AG04449 (cell line): ENCODE measurements around the gene PRRC2A.

Experiments
- CTCF ChIA-PET: fragments of 350-600 bp; formaldehyde crosslinking; extraction: SDS; loops from one replicate; lab custom pipeline; 2021; ENCODE audit warnings: antibody characterized with exemption; lab: Yijun Ruan, JAX
- POLR2A ChIA-PET: fragments of 400-600, 350-600 bp; formaldehyde crosslinking; extraction: SDS; loops from one replicate; lab custom pipeline; 2020; ENCODE audit warnings: antibody characterized with exemption, inconsistent platforms; lab: Yijun Ruan, JAX
- DNase-seq: peaks from one replicate; pipeline ENCODE4 v3.0.0-alpha.2; 2010; ENCODE audit warnings: low read depth, low spot score
- H3K4me3 ChIP-seq: 2 replicates; pipeline ENCODE4 v1.5.1; 2011; ENCODE audit warnings: low read depth, mild to moderate bottlenecking, control low read depth, low read length
- TF ChIP-seq, protein P1 (sequence below): IDR thresholded peaks from one replicate; pipeline ENCODE4 v1.5.1; 2011; ENCODE audit warnings: mild to moderate bottlenecking, moderate library complexity, low read length, control low read depth, inconsistent platforms; ENCODE audit not compliant: insufficient read depth; ENCODE audit errors: missing control alignments

Gene PRRC2A

GRCh38 chr6:31676322-31676903, 55.9 kb downstream of the PRRC2A start:
- CTCF ChIA-PET = interaction anchor here (1.1 kb wide), 1 partner anchor 276 kb away, joined by 5 read pairs; no protein-coding TSS in a partner anchor
- no peak overlapping the region for H3K4me3 ChIP-seq
- TF ChIP-seq, protein P1, sequence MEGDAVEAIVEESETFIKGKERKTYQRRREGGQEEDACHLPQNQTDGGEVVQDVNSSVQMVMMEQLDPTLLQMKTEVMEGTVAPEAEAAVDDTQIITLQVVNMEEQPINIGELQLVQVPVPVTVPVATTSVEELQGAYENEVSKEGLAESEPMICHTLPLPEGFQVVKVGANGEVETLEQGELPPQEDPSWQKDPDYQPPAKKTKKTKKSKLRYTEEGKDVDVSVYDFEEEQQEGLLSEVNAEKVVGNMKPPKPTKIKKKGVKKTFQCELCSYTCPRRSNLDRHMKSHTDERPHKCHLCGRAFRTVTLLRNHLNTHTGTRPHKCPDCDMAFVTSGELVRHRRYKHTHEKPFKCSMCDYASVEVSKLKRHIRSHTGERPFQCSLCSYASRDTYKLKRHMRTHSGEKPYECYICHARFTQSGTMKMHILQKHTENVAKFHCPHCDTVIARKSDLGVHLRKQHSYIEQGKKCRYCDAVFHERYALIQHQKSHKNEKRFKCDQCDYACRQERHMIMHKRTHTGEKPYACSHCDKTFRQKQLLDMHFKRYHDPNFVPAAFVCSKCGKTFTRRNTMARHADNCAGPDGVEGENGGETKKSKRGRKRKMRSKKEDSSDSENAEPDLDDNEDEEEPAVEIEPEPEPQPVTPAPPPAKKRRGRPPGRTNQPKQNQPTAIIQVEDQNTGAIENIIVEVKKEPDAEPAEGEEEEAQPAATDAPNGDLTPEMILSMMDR = no peak
- no peak for DNase-seq
- POLR2A ChIA-PET = no interaction called here

DNA sequence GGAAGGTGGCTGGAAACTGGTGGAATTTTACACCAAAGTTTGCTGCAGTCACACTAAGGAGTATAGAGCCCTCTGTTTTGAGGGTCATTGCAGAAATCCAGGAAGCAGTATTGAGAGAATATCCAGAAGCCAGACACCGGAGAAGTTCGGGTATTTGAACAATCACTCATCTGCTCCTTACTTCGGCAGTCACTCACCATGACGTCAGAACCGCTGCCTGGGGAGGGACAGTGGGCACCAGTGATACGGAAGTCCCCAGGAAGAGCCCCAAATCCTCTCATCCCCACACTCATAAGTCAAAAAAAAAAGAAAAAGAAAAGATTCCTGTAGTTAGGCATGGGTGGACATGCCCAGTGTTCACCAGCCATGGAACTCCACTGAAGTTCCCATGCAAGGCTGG, 56.4 kb downstream of the PRRC2A start:
- ChIA-PET POLR2A (no interaction called here), CTCF (interaction anchor here (0.9 to 4.9 kb wide), 4 partner anchors 93 to 275 kb away, joined by 3 to 60 read pairs (median 12); no protein-coding TSS in a partner anchor)
- TF ChIP-seq, protein P1 = no peak
- no peak overlapping the region for H3K4me3 ChIP-seq
- no peak for DNase-seq

- ChIA-PET CTCF (interaction anchor here (0.8 to 4.9 kb wide), 8 partner anchors 10 to 274 kb away, joined by 3 to 60 read pairs (median 8); partner anchors contain the start of gene NEU1), POLR2A (no interaction called here)
- no peak for DNase-seq
- TF ChIP-seq, protein P1 = no peak
- no peak overlapping the region for H3K4me3 ChIP-seq
These were observed 57.4 kb downstream of the PRRC2A start for GRCh38 chr6:31677955-31678354.

DNA sequence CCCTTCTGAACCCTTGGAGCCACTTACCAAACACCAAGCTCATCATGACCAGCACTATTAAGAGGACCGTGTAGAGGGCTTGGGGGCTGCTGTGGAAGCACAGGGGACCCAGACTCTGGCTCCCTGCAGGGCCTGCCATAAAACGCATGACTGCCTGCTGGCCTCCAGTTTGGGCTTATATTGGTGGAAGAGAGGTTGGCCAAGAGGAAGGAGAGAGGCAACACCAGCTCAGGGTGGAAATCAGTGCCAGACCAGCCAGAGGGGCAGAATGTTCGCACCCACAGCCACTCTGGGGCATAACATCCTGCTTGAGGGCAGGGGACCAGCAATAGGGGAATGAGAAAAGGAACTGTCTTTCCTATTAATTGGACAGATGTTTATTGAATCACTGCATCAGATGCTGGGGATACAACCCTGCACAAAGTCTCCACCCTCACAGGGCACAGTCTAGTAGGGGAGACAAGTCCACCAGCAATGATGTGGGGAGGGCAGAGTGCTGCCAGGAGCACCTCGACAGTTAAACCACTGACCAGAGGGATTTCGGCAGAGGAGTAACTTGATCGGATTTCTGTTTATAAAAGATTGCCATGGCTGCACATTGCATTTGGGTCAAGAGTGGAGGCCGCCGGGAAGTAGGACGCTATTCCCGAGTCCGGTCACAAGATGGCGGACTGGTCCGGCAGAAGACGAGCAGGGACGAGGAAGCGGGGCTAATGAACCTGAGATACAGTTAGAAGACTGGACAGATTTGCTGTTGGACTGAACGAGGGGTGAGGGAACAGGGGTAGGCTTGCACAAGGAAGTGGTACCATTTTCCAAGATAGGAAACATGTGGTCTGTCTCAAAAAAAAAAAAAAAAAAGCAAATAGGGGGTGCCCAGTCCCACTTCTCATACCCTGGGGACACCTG, 60.0 kb downstream of the PRRC2A start, which contains the start of gene LY6G5C:
LY6G5C (minus strand) TSS at position 842 of the 909 bp plus-strand sequence; CDS start at position 148, 694 bp downstream.
- ChIA-PET CTCF (interaction anchor here (0.6 to 4.9 kb wide), 33 partner anchors 8 to 276 kb away, joined by 3 to 60 read pairs (median 5); partner anchors contain the start of genes ABHD16A, C6orf47, GPANK1 and HSPA1B), POLR2A (interaction anchor here (0.6 to 1.1 kb wide), 3 partner anchors 67 to 147 kb away, joined by 3 to 4 read pairs (median 4); partner anchors contain the start of gene HSPA1B)

GRCh38 chr6:31681135-31681671, 60.7 kb downstream of the PRRC2A start:
- no peak for DNase-seq
- H3K4me3 ChIP-seq = peak overlapping the region; percentile 58
- POLR2A ChIA-PET = interaction anchor here (0.6 kb wide), 1 partner anchor 66 kb away, joined by 4 read pairs; no protein-coding TSS in a partner anchor
- TF ChIP-seq, protein P1 = peak; percentile 21
- CTCF ChIA-PET = interaction anchor here (0.6 to 4.9 kb wide), 23 partner anchors 10 to 275 kb away, joined by 3 to 60 read pairs (median 6); partner anchors contain the start of genes ABHD16A, C6orf47, GPANK1 and HSPA1B

More for the DNA sequence above, 60.0 kb downstream of the PRRC2A start, which contains the start of gene LY6G5C:
- DNase-seq = peak; percentile 64
- peak within 1 kb of the TSS; percentile 58 for H3K4me3 ChIP-seq
- TF ChIP-seq, protein P1 = peak; percentile 78
